Endometrial microvascular endothelial cells (primary cell): ENCODE results near the gene EML4. TPM values are rescaled to one million over a fixed set of nuclear protein-coding genes. Genes with fewer than 3 reads are reported as not detected.

Experiments
- total RNA-seq: library from RNA; depleted of rRNA; stranded (reverse); fragments of >200 nt; gene quantifications from one replicate; pipeline ENCODE4 v1.2.3, GENCODE V29; 2015; ENCODE audit errors: inconsistent ontology term

Gene EML4
- total RNA-seq, 1 donor from 2014 or later = 19.5 TPM

Other genes starting within 250 kb of the EML4 start
- 2.4 TPM for gene PKDCC, start 121.3 kb upstream of the EML4 start, total RNA-seq
- gene COX7A2L, start 191.9 kb downstream of the EML4 start, total RNA-seq = 194 TPM